ENCODE data around the gene PHF12. TPM values are rescaled to one million over a fixed set of nuclear protein-coding genes. Genes with fewer than 3 reads are reported as not detected.

Gene PHF12
- total and polyA plus RNA-seq, 2 of the 8 experiments (the other 6 are each of a cell fraction or from before 2014, with no cell fraction given): 38.8 to 65.7 TPM

GRCh38 chr17:28968914-28969295 is 17.6 kb upstream of the PHF12 start:
- Histone ChIP-seq H3K4ac (replicated peaks; ENCODE audit: insufficient read length, low read depth, low read length) (peak overlapping the region; percentile 22), H2AK5ac (ENCODE audit: low read depth, low read length) (peak overlapping the region; percentile 18; the same call in 1 of the 2 replicates), H2BK5ac (ENCODE audit: low read depth, low read length) (peak overlapping the region; percentile 89), H3K9me3 (ENCODE audit: insufficient read depth in 2 of 2, low read depth in 1 of 2, low read length in 1 of 2) (no peaks in the 10 kb centered on the region), H4K91ac (replicated peaks; ENCODE audit: insufficient read length, low read length) (peak overlapping the region; percentile 91), H2BK12ac (ENCODE audit: low read depth, low read length) (peak overlapping the region; percentile 86), H4K20me1 (replicated peaks in 1 of 2; ENCODE audit: control insufficient read depth in 1 of 2, insufficient read depth in 2 of 2, low read length in 2 of 2) (no peaks in the 10 kb centered on the region), H4K8ac (ENCODE audit: extremely low read depth, insufficient read depth, low read length) (no peak overlapping the region), H3K79me1 (ENCODE audit: low read depth, low read length) (no peaks in the 10 kb centered on the region), H3K18ac (ENCODE audit: extremely low read depth, low read length) (peak overlapping the region; percentile 39), H3K36me3 (ENCODE audit: control insufficient read depth in 2 of 4, insufficient read depth in 4 of 4, low read length in 3 of 4) (no peaks in the 10 kb centered on the region; a peak in 1 of 8 replicates), H2AFZ (ENCODE audit: low read length) (no peak overlapping the region), H2BK120ac (replicated peaks; ENCODE audit: low read depth, low read length) (peak overlapping the region; percentile 58), H3K79me2 (ENCODE audit: control insufficient read depth in 1 of 2, insufficient read depth in 2 of 2, low read length in 2 of 2) (no peaks in the 10 kb centered on the region), H2BK20ac (ENCODE audit: low read length) (peak overlapping the region; percentile 99), H3K14ac (ENCODE audit: insufficient read length) (no peak overlapping the region), H3K9ac (replicated peaks in 1 of 4; ENCODE audit: extremely low read depth in 1 of 4, low read depth in 3 of 4, low read length in 3 of 4) (no peak overlapping the region), H3K27me3 (replicated peaks in 1 of 4; ENCODE audit: control insufficient read depth in 3 of 4, extremely low read depth in 1 of 4, insufficient read depth in 3 of 4, low read length in 3 of 4) (peaks cover 0 to under 1% (median 0%) of the 10 kb centered on the region in 4 experiments; a peak in 1 of 7 replicates), H3K4me1 (replicated peaks in 1 of 4; ENCODE audit: control insufficient read depth in 3 of 4, insufficient read depth in 4 of 4, low read length in 3 of 4) (peaks cover 11 to 24% (median 17%) of the 10 kb centered on the region in 4 experiments), H3K4me3 (ENCODE audit: extremely low read depth in 1 of 4, insufficient read depth in 2 of 4, low read depth in 3 of 4, low read length in 4 of 4) (peak overlapping the region in 1 of 4 experiments; percentile 6; a peak in 3 of 8 replicates), H3K23ac (ENCODE audit: insufficient read length) (no peak overlapping the region), H3K27ac (ENCODE audit: low read depth, low read length) (0 out of 2 replicates have a peak overlapping the region, but pooled peaks have one; percentile 38), H3K56ac (replicated peaks; ENCODE audit: insufficient read length, low read depth, low read length) (no peak overlapping the region), H3K4me2 (ENCODE audit: insufficient read depth in 1 of 2, low read depth in 2 of 2, low read length in 2 of 2) (peak overlapping the region; percentile 3 to 55; a peak in 3 of 4 replicates), H4K5ac (ENCODE audit: insufficient read length, low read depth, low read length) (peak overlapping the region; percentile 14), H2BK15ac (ENCODE audit: low read length) (peak overlapping the region; percentile 10; the same call in 1 of the 2 replicates), H3K23me2 (ENCODE audit: low read depth, low read length) (no peaks in the 10 kb centered on the region)
- FAIRE-seq (peak; percentile 24), DNase-seq (ENCODE audit: low read depth in 1 of 2, low spot score in 2 of 2) (no peak)
- TF ChIP-seq KDM1A (IDR thresholded peaks at IDR 0.05; ENCODE audit: borderline replicate concordance, low read length) (peak; percentile 92), SUZ12 (IDR thresholded peaks at IDR 0.05; ENCODE audit: low read length) (no peak), HDAC2 (IDR thresholded peaks at IDR 0.05; ENCODE audit: borderline replicate concordance in 1 of 2, low read depth in 2 of 2, low read length in 2 of 2) (0 out of 4 replicates have a peak, but pooled peaks of 1 of the 2 experiments have one; percentile 26)
- CTCF ChIA-PET (ENCODE audit: partially characterized antibody): interaction anchor here (0.7 to 9.1 kb wide), 26 partner anchors 9 to 211 kb away, joined by 3 to 207 read pairs (median 5); partner anchors contain the start of genes MYO18A and PIPOX
- 59% methylated on average over 2 of the region's 2 CpGs; no CpG with 5 or more reads in 1 of the 2 experiments for WGBS, 2 experiments (ENCODE audit: extremely low coverage in 1 of 2, insufficient coverage in 1 of 2, insufficient read length in 1 of 2, insufficient replicate concordance in 2 of 2, low coverage in 1 of 2, low lambda C conversion rate in 2 of 2, missing lambda C conversion rate in 1 of 2)
- POLR2A ChIA-PET (ENCODE audit: partially characterized antibody): interaction anchor here (0.6 to 3.9 kb wide), 16 partner anchors 11 to 1712 kb away, joined by 3 to 20 read pairs (median 4); partner anchors contain the start of gene PIPOX
